Mesendoderm (in vitro differentiated cells): ENCODE data around the gene SLC35G3.
"Not testable (repeated sequence)": the region's sequence is repeated elsewhere in the genome, so short reads cannot be mapped to it uniquely, and the experiment has no call there.

Experiments
- DNase-seq: peaks from one replicate; pipeline ENCODE4 v3.0.0; 2013
- H2AK5ac ChIP-seq: 2 replicates; pipeline ENCODE4 v1.6.1; 2013; ENCODE audit warnings: low read length, inconsistent platforms
- H2BK120ac ChIP-seq: 2 replicates; pipeline ENCODE4 v1.6.1; 2013; ENCODE audit warnings: low read depth, mild to moderate bottlenecking, low read length, moderate library complexity, mixed read lengths
- H2BK15ac ChIP-seq: replicated peaks from 2 replicates; pipeline ENCODE4 v1.6.1; 2013; ENCODE audit warnings: low read depth, mild to moderate bottlenecking, moderate library complexity
- H2BK5ac ChIP-seq: 2 replicates; pipeline ENCODE4 v1.6.1; 2013; ENCODE audit warnings: low read length, inconsistent platforms
- H3K18ac ChIP-seq: 2 replicates; pipeline ENCODE4 v1.6.1; 2013; ENCODE audit warnings: mild to moderate bottlenecking, low read length, mixed read lengths
- H3K23ac ChIP-seq: one replicate; pipeline ENCODE4 v1.6.1; 2013; ENCODE audit warnings: low read length
- H3K27ac ChIP-seq: 2 replicates; pipeline ENCODE4 v1.5.1; 2013; ENCODE audit warnings: low read depth, mild to moderate bottlenecking, inconsistent platforms, low read length, moderate library complexity
- H3K27me3 ChIP-seq: 2 replicates; pipeline ENCODE4 v1.6.1; 2013; ENCODE audit warnings: low read length, control low read depth, mild to moderate bottlenecking, inconsistent platforms; ENCODE audit not compliant: insufficient read depth, poor library complexity
- H3K36me3 ChIP-seq: 2 replicates; pipeline ENCODE4 v1.6.1; 2013; ENCODE audit warnings: low read length, inconsistent platforms; ENCODE audit not compliant: control insufficient read depth, insufficient read depth
- H3K4ac ChIP-seq: one replicate; pipeline ENCODE4 v1.6.1; 2013; ENCODE audit warnings: low read depth, mild to moderate bottlenecking, low read length, moderate library complexity
- H3K4me1 ChIP-seq: 2 replicates; pipeline ENCODE4 v1.6.1; 2013; ENCODE audit warnings: low read depth, low read length, inconsistent platforms; ENCODE audit not compliant: control insufficient read depth
- H3K4me2 ChIP-seq: 2 replicates; pipeline ENCODE4 v1.6.1; 2013; ENCODE audit warnings: low read length
- H3K4me3 ChIP-seq: 2 replicates; pipeline ENCODE4 v1.5.1; 2013; ENCODE audit warnings: mild to moderate bottlenecking, low read length
- H3K56ac ChIP-seq: one replicate; pipeline ENCODE4 v1.6.1; 2013; ENCODE audit warnings: low read length
- H3K79me1 ChIP-seq: 2 replicates; pipeline ENCODE4 v1.6.1; 2013; ENCODE audit warnings: low read length, inconsistent platforms
- H3K79me2 ChIP-seq: 2 replicates; pipeline ENCODE4 v1.6.1; 2013; ENCODE audit warnings: mild to moderate bottlenecking, low read length; ENCODE audit not compliant: control insufficient read depth, insufficient read depth
- H3K9ac ChIP-seq: 2 replicates; pipeline ENCODE4 v1.6.1; 2013; ENCODE audit warnings: low read length, inconsistent platforms
- H4K5ac ChIP-seq: one replicate; pipeline ENCODE4 v1.6.1; 2013; ENCODE audit warnings: low read length
- H4K8ac ChIP-seq: one replicate; pipeline ENCODE4 v1.6.1; 2013; ENCODE audit warnings: low read depth, mild to moderate bottlenecking, control low read depth, low read length, moderate library complexity
- WGBS: extraction: QIAGEN DNeasy Blood & Tissue Kit; methylation state at CpG from one replicate; pipeline ENCODE4 v1.1.7; 2013; ENCODE audit warnings: low lambda C conversion rate, missing lambda C conversion rate; ENCODE audit not compliant: insufficient coverage; ENCODE audit errors: extremely low coverage; 5-methylcytosine and 5-hydroxymethylcytosine counted together

SLC35G3 gene

DNA sequence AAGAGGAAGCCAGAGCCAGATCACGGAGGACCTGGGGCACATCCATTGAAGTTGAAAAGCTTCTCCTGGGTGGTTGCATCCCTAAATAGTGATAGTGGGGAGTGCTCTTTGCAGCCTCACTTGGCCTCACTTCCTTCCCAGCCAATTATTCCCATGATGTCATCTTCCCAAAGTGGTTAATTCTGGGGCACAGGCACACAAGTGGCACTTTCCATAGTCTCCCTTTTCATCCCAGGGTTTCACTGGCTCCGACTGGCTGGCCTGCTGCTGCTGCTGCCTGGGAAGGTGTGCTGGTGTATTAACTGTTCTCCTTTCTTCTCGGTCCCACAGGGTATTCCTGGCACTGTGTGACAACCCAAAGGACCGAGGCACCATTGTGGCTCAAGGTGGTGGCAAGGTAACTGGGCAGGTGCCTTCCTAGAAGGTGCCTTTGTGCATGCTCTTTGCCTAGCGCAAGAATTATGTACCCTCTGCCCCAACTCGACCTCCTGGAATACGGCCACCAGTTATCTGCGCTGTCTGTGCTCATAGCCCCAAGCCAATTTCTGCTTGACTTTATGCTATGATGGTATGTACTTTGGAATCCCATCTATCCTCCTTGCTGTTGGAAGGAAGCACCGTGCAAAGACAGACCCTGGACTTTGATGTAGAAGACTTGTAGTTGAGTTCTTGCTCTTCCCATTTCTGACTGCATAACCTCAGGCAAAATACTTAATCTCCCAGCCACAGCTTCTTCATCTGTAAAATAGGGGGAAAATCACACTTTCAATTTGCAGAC is 18.4 kb downstream of the SLC35G3 start:
- Histone ChIP-seq H3K36me3 (no peaks in the 10 kb centered on the region), H3K23ac (no peak overlapping the region), H3K4me3 (no peak overlapping the region), H3K18ac (no peak overlapping the region), H3K79me2 (no peaks in the 10 kb centered on the region), H2BK5ac (no peak overlapping the region), H3K27me3 (no peaks in the 10 kb centered on the region), H3K79me1 (no peaks in the 10 kb centered on the region), H2BK120ac (no peak overlapping the region), H3K4me1 (no peaks in the 10 kb centered on the region), H3K4ac (no peak overlapping the region), H3K56ac (no peak overlapping the region), H4K8ac (no peak overlapping the region), H3K27ac (no peak overlapping the region), H3K4me2 (no peak overlapping the region), H3K9ac (no peak overlapping the region), H2AK5ac (no peak overlapping the region), H2BK15ac (no peak overlapping the region), H4K5ac (no peak overlapping the region)
- WGBS, result no CpG with 5 or more reads among the region's 9 CpGs
- DNase-seq, result no peak

DNA sequence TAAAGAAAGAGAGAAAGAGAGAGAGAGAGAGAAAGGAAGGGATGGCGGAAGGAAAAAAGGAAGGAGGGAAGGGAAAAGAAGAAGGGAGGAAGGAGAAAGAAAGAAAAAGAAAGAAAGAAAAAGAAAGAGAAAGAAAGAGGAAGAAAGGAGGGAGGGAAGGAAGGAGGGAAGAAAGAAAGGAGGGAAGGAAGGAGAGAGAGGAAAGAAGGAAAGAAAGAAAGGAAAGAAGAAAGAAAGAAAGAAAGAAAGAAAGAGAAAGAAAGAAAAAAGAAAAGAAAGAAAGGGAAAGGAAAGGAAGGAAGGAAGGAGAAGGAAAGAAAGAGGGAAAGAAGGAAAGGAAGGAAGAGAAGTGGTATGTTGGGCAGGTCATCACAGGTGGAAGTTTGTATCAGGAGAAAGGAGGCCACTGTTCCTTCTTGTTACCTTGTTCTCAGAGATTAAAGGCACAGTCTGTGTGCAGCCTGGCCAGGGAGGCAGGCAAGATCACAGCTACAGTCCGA is 19.3 kb downstream of the SLC35G3 start:
- no peaks in the 10 kb centered on the region for H3K79me1 ChIP-seq
- H3K36me3 ChIP-seq, result no peaks in the 10 kb centered on the region
- H3K23ac ChIP-seq, result no peak overlapping the region
- no peak overlapping the region for H3K4me2 ChIP-seq
- WGBS, result 100% methylated on average over 1 of the region's 2 CpGs
- no peak overlapping the region for H2BK5ac ChIP-seq
- H3K18ac ChIP-seq, result no peak overlapping the region
- no peak overlapping the region for H3K27ac ChIP-seq
- H3K9ac ChIP-seq, result no peak overlapping the region
- H2AK5ac ChIP-seq, result no peak overlapping the region
- no peak overlapping the region for H3K4me3 ChIP-seq
- no peak overlapping the region for H3K4ac ChIP-seq
- no peak overlapping the region for H2BK120ac ChIP-seq
- no peaks in the 10 kb centered on the region for H3K4me1 ChIP-seq
- H3K79me2 ChIP-seq, result no peaks in the 10 kb centered on the region
- no peak overlapping the region for H2BK15ac ChIP-seq
- H4K8ac ChIP-seq, result no peak overlapping the region
- no peak overlapping the region for H4K5ac ChIP-seq
- H3K27me3 ChIP-seq, result no peaks in the 10 kb centered on the region
- DNase-seq, result no peak
- H3K56ac ChIP-seq, result no peak overlapping the region

DNA sequence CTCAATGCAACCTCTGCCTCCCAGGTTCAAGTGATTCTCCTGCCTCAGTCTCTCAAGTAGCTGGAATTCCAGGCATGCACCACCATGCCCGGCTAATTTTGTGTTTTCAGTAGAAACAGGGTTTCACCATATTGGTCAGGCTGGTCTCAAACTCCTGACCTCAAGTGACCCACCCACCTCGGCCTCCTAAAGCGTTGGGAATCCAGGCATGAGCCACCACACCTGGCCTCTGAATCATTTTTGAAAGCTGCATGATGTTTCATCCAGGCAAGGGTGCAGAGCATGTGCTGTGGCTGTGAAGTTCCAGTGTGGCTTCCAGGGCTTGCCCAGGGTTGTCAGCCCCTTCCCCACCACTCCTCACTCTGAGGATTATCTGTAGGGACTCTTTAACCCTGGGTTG is 21.9 kb downstream of the SLC35G3 start:
- H3K56ac ChIP-seq, H3K4ac ChIP-seq, H3K4me1 ChIP-seq, H3K4me3 ChIP-seq, H2AK5ac ChIP-seq, H2BK5ac ChIP-seq, H2BK120ac ChIP-seq, H3K18ac ChIP-seq, DNase-seq, H3K23ac ChIP-seq, H4K5ac ChIP-seq, H3K79me1 ChIP-seq, H3K4me2 ChIP-seq, H3K27me3 ChIP-seq, H2BK15ac ChIP-seq, H3K9ac ChIP-seq, H4K8ac ChIP-seq, H3K36me3 ChIP-seq, H3K27ac ChIP-seq, H3K79me2 ChIP-seq: not testable (repeated sequence)
- no CpG with 5 or more reads among the region's 3 CpGs for WGBS

DNA sequence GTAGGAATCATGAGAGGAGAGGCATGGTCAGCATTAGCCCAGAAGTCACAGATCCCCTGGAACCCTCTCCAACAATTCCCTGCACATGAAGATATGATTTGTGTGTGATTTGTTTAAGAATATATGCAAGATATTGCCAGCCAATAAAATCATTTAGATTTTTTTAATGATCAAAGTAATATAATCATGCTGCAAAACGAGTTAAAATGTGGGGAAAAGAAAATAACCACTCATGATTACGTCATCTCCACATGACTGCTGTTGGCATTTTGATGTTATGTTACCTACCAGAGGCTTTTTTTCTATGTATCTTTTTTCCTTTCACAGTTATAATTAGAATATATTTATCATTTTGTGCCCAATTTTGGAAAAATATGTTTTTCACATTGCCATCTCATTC is 22.4 kb downstream of the SLC35G3 start:
- WGBS, result no CpG with 5 or more reads among the region's 2 CpGs
- no peak overlapping the region for H4K8ac ChIP-seq
- no peak for DNase-seq

DNA sequence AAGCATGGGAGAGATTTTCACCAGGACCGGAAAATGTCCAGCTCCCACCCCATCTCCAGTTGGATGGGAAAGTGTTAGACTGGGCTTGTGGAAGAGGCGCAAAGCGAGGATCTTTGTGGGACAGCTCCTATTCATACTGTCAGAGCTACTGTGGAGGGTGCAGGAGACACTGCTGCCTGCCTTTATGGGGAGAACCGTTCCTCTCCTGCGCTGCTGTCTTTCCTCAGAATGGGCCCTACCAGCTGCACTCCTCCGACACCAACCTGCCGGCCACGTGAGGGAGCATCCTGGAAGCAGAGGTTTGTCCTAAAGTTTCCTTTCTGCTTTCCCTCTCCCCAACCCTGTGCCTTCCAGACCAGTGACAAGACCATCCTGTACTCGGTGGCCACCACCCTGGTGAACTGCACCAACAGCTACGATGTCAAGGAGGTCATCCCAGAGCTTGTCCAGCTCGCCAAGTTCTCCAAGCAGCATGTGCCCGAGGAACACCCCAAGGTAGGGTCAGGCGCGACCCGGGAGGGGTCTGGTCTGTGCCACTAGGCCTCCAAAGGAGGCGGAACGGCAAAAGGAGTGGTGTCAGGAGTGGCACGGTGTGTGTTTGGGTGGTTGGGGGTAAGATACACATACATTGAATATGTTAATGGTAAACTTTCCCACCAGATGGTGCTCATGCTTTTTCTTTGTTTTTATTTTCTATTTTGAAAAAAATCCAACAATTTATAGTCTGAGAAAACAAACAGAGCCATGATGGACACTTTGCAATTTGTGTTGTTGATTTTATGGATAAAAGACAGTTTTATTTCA is 23.0 kb downstream of the SLC35G3 start:
- H3K4me1 ChIP-seq, result no peaks in the 10 kb centered on the region
- H3K4ac ChIP-seq, result no peak overlapping the region
- no peaks in the 10 kb centered on the region for H3K27me3 ChIP-seq
- no peak overlapping the region for H3K9ac ChIP-seq
- H2BK120ac ChIP-seq, result no peak overlapping the region
- no peaks in the 10 kb centered on the region for H3K79me1 ChIP-seq
- H2AK5ac ChIP-seq, result no peak overlapping the region
- no peak overlapping the region for H2BK5ac ChIP-seq
- DNase-seq, result no peak
- peak overlapping the region; percentile 25 for H3K56ac ChIP-seq
- H3K36me3 ChIP-seq, result no peaks in the 10 kb centered on the region
- H2BK15ac ChIP-seq, result no peak overlapping the region
- H3K23ac ChIP-seq, result no peak overlapping the region
- no peak overlapping the region for H3K27ac ChIP-seq
- no peak overlapping the region for H4K8ac ChIP-seq
- no CpG with 5 or more reads among the region's 18 CpGs for WGBS
- no peak overlapping the region for H4K5ac ChIP-seq
- no peak overlapping the region for H3K4me2 ChIP-seq
- H3K4me3 ChIP-seq, result no peak overlapping the region
- H3K18ac ChIP-seq, result no peak overlapping the region
- H3K79me2 ChIP-seq, result no peaks in the 10 kb centered on the region

More for the DNA sequence above, 22.4 kb downstream of the SLC35G3 start:
- Histone ChIP-seq H2BK15ac (no peak overlapping the region), H3K27me3 (no peaks in the 10 kb centered on the region), H2BK5ac (no peak overlapping the region), H3K4me3 (no peak overlapping the region), H3K4me2 (no peak overlapping the region), H3K23ac (no peak overlapping the region), H3K4me1 (no peaks in the 10 kb centered on the region), H3K36me3 (no peaks in the 10 kb centered on the region), H2AK5ac (no peak overlapping the region), H3K18ac (no peak overlapping the region), H3K79me1 (no peaks in the 10 kb centered on the region), H3K56ac (no peak overlapping the region), H3K9ac (no peak overlapping the region), H3K27ac (no peak overlapping the region), H2BK120ac (no peak overlapping the region), H3K4ac (no peak overlapping the region), H4K5ac (no peak overlapping the region), H3K79me2 (no peaks in the 10 kb centered on the region)
